Stimulated activated CD8-positive, alpha-beta memory T cell treated with anti-CD3 and anti-CD28 coated beads, Interleukin-15, amount 100 ng/mL, for 4 hours (primary cell): ENCODE data around the gene SPRYD4.
"Not testable (repeated sequence)": the region's sequence is repeated elsewhere in the genome, so short reads cannot be mapped to it uniquely, and the experiment has no call there.

Experiments
- DNase-seq, 2 donors: peaks; one replicate each; pipeline ENCODE4 v3.0.0-alpha.2; 2020; ENCODE audit warnings: low read depth in 2 of 2

SPRYD4 gene

GRCh38 chr12:56476972-56477432 is 8.6 kb downstream of the SPRYD4 start:
- DNase-seq: no peak

- no peak for DNase-seq
Measured at GRCh38 chr12:56477521-56478225, 9.3 kb downstream of the SPRYD4 start.

DNA sequence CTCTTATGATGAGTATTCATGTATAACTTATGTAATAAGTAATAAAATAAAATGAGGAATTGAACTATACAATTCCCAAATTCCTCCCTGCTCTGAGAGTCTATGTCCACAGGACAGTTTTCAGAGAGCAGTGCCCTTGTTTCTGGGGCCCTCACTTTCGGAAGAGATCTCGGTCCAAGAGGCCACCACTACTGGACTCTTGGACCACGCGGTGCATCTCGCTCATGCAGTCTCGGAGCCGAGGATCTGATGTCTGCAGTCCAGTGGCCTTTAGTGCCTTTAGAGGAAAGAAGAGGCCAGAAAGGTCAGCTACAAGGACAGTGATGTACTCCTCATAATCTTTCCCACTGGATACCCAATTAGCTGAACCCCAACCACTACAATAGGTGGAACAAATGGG is 11.2 kb downstream of the SPRYD4 start:
- no peak for DNase-seq

DNA sequence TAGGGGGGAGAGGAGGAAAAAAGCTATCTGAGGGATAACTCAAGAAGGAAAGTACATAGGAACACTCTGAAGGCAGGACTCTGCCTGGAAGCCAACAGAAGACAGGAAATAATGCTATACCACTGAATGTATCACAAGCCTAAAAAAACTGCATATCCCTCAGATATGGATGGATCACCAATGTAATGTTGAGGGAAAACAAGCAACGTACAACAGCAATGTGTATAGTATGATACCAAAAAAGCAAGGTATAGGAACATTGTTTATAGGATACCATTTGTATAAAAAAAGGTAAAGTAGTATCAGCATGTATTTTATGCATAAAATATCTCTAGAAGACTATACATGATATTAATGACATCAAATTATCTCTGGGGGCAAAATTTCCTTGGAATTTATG is 16.2 kb downstream of the SPRYD4 start:
- DNase-seq: no peak

DNA sequence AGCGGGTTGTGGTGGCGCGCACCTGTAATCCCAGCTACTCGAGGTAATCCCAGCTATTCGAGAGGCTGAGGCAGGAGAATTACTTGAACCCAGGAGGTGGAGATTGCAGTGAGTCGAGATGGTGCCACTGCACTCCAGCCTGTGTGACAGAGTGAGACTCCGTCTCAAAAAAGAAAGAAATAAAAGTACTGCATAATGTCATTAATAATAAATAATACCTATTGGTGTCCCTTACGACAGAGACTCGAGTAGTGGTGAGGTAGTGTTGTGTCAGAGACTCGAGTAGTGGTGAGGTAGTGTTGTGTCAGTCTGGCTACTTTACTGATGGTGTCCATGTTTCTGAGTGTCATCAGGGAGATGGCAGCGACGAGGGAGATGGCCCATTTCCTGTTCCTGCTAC is 18.3 kb downstream of the SPRYD4 start:
- DNase-seq: no peak

- DNase-seq: no peak
Measured at GRCh38 chr12:56487448-56488040, 19.2 kb downstream of the SPRYD4 start.

DNA sequence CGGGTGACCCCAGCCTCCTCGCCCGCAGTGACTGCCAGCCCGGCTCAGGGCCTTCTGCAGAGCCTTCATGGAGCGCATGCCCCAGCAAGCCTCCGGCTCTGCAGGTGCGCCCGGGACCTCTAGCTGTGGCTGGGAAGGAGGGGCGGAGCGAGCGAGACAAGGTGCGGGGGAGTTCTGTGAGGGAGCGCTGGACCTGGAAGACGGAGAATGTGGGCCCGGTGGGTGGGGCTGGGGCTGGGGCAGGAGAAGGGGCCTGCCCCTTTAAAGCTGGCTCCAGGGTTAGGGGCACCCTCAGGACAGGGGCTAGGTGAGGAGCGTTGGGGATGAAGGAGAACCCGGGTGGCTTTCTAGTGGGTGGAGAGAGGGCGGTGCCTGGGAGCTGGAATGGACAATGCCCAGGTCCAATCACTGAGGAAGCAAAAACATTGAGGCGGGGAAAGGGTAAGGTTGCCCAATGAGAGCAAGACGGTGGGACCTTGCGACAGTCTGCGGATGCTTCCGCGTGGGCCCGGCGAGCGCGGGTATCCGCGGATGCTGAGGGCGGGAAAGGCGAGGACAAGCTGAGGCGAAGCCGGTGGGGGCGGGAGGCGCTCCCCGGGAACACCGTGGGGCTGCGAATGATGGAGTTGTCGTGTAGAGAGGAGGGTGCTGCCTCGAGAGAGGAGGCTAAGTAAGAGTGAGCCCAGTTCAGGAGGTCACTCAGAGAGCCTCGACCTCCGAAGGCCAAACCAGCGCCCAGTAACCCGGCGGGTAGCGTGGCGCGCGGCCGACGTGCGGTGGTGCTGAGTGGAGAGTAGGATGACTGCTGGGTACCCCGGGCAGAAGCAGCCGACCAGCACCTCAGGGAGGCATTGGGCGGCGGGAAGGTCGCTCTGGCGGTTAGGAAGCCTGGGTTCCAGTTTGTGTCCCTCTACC is 19.9 kb downstream of the SPRYD4 start, which contains the start of gene GLS2:
Gene GLS2 (minus strand): TSS at position 121 of the 915 bp plus-strand sequence. CDS start 43 bp downstream, at position 78.
- DNase-seq: peak; percentile 47 to 54

GRCh38 chr12:56490360-56490759 is 22.0 kb downstream of the SPRYD4 start:
- no peak for DNase-seq

DNA sequence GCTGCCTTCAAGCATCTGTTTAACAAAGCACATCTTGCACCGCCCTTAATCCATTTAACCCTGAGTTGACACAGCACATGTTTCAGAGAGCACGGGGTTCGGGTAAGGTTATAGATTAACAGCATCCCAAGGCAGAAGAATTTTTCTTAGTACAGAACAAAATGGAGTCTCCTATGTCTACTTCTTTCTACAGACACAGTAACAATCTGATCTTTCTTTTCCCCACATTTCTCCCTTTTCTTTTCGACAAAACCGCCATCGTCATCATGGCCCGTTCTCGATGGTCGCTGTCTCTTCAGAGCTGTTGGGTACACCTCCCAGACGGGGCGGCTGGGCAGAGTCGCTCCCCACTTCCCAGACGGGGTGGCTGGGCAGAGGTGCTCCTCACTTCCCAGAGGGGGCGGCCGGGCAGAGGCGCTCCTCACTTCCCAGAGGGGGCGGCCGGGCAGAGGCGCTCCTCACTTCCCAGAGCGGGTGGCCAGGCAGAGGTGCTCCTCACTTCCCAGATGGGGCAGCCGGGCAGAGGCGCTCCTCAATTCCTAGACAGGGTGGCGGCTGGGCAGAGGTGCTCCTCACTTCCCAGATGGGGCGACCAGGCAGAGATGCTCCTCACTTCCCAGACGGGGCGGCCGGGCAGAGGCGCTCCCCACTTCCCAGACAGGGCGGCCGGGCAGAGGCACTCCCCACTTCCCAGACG is 25.2 kb downstream of the SPRYD4 start:
- DNase-seq: not testable (repeated sequence)

GRCh38 chr12:56494106-56494415 is 25.7 kb downstream of the SPRYD4 start:
- DNase-seq: not testable (repeated sequence)

- not testable (repeated sequence) for DNase-seq
Measured at GRCh38 chr12:56494481-56494880, 26.1 kb downstream of the SPRYD4 start.

DNA sequence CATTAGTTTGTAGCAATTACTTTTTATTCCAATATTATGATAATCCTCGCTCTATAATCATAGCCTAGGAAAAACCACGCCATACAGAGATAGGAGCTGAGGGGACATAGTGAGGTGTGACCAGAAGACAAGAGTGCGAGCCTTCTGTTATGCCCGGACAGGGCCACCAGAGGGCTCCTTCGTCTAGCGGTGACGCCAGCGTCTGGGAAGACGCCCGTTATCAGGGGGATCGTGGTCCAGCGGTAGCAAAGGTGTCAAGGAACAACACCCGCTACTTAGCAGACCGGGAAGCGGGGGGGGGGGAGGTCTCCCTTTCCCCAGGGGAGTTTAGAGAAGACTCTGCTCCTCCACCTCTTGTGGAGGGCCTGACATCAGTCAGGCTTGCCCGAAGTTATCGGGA is 28.3 kb downstream of the SPRYD4 start:
- DNase-seq: peak; percentile 10 to 31

- DNase-seq: not testable (repeated sequence)
Measured at GRCh38 chr12:56498126-56498902, 29.9 kb downstream of the SPRYD4 start.

DNA sequence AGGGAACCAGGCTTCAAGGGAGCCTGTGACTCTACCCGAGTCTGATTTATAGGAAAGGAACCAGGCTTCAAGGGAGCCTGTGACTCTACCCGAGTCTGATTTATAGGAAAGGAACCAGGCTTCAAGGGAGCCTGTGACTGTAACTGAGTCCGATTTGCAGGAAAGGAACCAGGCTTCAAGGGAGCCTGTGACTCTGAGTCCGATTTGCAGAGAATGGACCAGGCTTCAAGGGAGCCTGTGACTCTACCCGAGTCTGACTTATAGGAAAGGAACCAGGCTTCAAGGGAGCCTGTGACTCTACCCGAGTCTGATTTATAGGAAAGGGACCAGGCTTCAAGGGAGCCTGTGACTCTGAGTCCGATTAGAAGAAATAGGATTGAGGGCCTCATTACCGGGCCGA is 31.1 kb downstream of the SPRYD4 start:
- not testable (repeated sequence) for DNase-seq

DNA sequence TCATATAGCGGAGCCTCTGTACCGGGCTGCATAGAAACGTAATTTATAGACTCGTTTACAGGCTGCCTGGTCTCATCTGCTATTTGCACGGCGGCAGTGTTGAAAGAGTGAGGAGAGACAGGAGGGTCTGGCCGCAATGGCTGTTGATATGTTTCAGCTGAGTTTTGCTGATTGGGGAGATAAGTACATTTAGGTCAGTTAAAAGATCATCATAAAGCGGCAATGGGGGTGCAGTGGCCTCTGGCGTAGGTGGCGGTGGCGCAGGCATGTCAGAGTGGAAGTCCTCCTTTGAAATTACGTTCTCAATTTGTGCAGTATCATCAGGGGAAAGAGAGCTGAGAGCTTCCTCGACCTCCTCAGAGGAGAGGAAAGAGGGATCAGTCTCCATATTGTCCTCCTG is 31.5 kb downstream of the SPRYD4 start:
- not testable (repeated sequence) for DNase-seq

GRCh38 chr12:56510786-56511185 is 42.4 kb downstream of the SPRYD4 start:
- DNase-seq: no peak

DNA sequence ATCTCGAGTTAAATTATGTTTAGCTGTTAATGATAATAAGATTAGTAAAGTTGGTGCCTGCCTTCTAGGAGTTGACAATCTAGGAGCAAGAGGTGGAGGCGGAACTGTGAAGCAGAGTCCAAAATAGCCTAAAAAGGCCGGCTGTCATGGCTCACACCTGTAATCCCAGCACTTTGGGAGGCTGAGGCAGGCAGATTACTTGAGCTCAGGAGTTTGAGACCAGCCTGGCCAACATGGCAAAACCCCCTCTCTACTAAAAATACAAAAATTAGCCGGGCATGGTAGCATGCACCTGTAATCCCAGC is 45.6 kb downstream of the SPRYD4 start:
- DNase-seq: not testable (repeated sequence)

DNA sequence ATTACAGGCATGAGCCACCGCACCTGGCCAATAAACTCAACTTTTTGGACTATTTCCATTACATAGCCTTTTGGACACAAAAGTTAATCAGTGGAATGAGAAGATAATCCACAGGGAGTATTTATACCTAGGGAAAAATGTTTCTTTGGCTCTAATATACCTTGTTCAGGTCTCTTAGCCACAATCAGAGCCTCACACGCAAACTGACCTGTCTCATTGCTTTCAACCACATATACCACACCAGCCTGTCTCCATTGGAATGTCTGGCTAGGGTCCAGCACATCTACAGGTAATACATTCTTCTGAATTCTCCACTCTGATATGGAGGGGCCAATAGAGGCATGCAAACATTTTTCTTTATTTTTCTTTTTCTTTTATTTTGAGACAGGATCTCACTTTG is 49.5 kb downstream of the SPRYD4 start:
- DNase-seq: no peak

DNA sequence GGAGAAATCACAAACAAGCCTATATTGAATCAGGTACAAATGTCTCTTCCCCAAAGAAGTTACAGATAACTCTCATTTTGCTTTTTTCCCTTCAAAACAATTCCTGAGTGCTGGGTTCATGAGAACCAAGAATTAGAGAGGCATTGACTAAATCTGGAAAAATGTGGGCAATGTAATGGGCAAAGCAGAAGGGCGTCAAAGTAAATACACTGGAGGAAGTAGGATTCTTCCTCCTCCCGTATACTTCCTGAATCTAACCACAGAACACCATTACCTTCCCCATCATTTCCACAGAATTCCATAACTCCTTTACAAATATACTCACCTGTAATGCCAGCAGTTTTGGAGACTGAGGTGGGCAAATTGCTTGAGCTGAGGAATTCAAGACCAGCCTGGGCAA is 50.2 kb downstream of the SPRYD4 start:
- DNase-seq: no peak

DNA sequence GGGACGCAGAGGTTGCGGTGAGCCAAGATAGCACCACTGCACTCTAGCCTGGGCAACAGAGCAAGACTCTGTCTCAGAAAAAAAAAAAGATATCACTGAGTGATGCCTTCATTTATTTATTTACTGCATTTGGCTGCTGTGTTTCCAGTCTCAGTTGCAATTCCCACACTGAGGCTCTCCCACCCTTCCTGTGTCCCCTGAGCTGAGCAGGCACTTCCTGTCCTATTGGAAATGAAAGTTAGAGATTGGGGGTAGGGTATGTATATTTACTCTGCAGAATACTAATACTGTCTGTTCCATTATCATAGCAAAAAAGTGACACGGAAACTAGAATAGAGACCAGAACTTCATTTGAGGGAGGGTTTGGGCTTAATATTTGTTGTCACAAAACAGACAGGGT is 51.7 kb downstream of the SPRYD4 start:
- no peak for DNase-seq

DNA sequence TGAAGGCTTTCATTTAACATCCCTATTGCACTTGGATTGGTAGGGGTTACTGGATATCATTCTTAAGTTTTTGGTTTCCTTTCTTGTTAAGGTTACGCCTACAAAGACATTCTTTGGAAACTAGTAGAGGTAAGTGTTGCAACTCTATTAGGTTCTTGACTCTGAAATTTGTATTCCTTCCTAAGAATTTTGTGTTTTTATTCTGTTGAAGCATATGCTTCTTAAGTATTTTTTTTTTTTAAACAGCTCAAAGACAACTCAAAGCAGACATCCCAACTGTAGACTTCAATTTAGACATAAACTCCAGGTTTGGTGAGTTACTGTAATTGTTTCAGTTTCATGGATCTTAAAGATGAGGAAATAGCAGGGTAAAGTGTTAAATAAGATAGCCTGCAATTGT is 52.1 kb downstream of the SPRYD4 start:
- no peak for DNase-seq
